ENCODE measurements around the gene GOT1.

DNA sequence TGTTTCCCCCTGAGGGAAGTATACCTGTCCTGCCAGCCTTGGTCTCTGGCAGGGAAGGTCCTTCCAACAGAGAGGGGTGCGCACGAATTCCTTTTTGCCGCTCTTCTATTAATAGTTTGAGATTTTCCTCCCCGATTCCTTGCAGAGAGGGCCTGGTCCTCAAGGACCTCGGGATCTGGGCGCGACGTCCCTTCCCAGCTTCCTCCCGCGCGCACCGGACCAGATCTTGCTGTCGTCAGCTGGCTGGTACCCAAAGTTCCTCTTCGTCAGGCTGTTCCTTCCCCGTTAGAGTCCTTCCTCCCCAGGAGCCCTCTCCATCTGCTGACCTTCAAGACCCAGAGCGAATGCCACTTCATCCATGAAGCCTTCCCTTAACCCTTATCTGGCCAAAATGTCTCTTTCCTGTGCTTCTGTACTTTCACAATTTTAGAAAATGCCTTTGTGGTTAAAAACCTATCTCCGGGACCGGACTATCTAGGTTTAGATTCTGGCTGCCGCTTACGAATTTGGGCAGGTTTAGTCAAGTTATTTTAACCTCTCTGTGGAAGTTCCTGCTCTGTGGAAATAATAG, 851 bp upstream of the GOT1 start:
- TF ChIP-seq, protein P1, sequence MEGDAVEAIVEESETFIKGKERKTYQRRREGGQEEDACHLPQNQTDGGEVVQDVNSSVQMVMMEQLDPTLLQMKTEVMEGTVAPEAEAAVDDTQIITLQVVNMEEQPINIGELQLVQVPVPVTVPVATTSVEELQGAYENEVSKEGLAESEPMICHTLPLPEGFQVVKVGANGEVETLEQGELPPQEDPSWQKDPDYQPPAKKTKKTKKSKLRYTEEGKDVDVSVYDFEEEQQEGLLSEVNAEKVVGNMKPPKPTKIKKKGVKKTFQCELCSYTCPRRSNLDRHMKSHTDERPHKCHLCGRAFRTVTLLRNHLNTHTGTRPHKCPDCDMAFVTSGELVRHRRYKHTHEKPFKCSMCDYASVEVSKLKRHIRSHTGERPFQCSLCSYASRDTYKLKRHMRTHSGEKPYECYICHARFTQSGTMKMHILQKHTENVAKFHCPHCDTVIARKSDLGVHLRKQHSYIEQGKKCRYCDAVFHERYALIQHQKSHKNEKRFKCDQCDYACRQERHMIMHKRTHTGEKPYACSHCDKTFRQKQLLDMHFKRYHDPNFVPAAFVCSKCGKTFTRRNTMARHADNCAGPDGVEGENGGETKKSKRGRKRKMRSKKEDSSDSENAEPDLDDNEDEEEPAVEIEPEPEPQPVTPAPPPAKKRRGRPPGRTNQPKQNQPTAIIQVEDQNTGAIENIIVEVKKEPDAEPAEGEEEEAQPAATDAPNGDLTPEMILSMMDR (IDR thresholded peaks at IDR 0.05): no peak
- TF ChIP-seq NR2C2 (CRISPR knock-in tag; IDR thresholded peaks at IDR 0.05): no peak
- no peak for TF ChIP-seq SP1 (CRISPR knock-in tag; conservative IDR thresholded peaks at IDR 0.05)
- no peak for TF ChIP-seq GABPB1 (CRISPR knock-in tag; IDR thresholded peaks at IDR 0.05)
- no peak for TF ChIP-seq CREM (CRISPR knock-in tag; IDR thresholded peaks at IDR 0.05)
- TF ChIP-seq NR3C1 (CRISPR knock-in tag; conservative IDR thresholded peaks at IDR 0.05; ENCODE audit: low read depth): no peak
- no peak for TF ChIP-seq USF2 (CRISPR knock-in tag; IDR thresholded peaks at IDR 0.05)
- TF ChIP-seq GRHL2 (CRISPR knock-in tag; IDR thresholded peaks at IDR 0.05; ENCODE audit: insufficient replicate concordance, severe bottlenecking): no peak
- no peak for TF ChIP-seq USF1 (CRISPR knock-in tag; IDR thresholded peaks at IDR 0.05)
- no peak for TF ChIP-seq JUN (CRISPR knock-in tag; IDR thresholded peaks at IDR 0.05)
- TF ChIP-seq ELF4 (CRISPR knock-in tag; IDR thresholded peaks at IDR 0.05; ENCODE audit: low read depth): no peak
